Heart left ventricle (tissue), 16 donors: ENCODE data around the gene MS4A18. TPM values are rescaled to one million over a fixed set of nuclear protein-coding genes. Genes with fewer than 3 reads are reported as not detected.

ENCODE experiments used
- ATAC-seq, 4 donors: fragments of 200-7000 bp; cut with Tn5 transposase; one replicate each; pipeline ENCODE4 v1.9.1; 2020 to 2022; ENCODE audit warnings: moderate library complexity in 4 of 4, mild to moderate bottlenecking in 3 of 4, moderate number of reproducible peaks in 1 of 4
- DNase-seq, 5 donors: peaks; one replicate each; pipeline ENCODE4 v3.0.0-alpha.2; 2020
- H3K27ac ChIP-seq, 12 donors: fragments of 200-600 bp; sonication (generic) in 4 of 12; one replicate each; pipeline versions ENCODE4 v1.5.0 to v1.8.0; 2016 to 2022; ENCODE audit warnings: mild to moderate bottlenecking in 2 of 12
- H3K27me3 ChIP-seq, 9 donors: fragments of 200-600 bp; sonication (generic) in 2 of 9; one replicate each; pipeline versions ENCODE4 v1.5.1 to v1.8.0; 2016 to 2022; ENCODE audit warnings: mild to moderate bottlenecking in 3 of 9
- H3K36me3 ChIP-seq, 9 donors: fragments of 200-600 bp; sonication (generic) in 2 of 9; one replicate each; pipeline versions ENCODE4 v1.5.0 to v1.8.0; 2018 to 2022; ENCODE audit warnings: mild to moderate bottlenecking in 2 of 9
- H3K4me1 ChIP-seq, 12 donors: fragments of 200-600 bp; sonication (generic) in 4 of 12; one replicate each; pipeline versions ENCODE4 v1.5.0 to v1.8.0; 2016 to 2022; ENCODE audit warnings: mild to moderate bottlenecking in 3 of 12
- H3K4me3 ChIP-seq, 12 donors: fragments of 200-600 bp; sonication (generic) in 4 of 12; one replicate each; pipeline versions ENCODE4 v1.5.0 to v1.8.0; 2017 to 2022; ENCODE audit warnings: mild to moderate bottlenecking in 9 of 12, moderate library complexity in 4 of 12
- H3K9me3 ChIP-seq, 12 donors: fragments of 200-600 bp; sonication (generic) in 4 of 12; one replicate each; pipeline versions ENCODE4 v1.5.0 to v1.8.0; 2016 to 2022; ENCODE audit warnings: mild to moderate bottlenecking in 1 of 12
- POLR2A ChIP-seq, 2 donors: fragments of 450-650 bp; IDR thresholded peaks; one replicate each; pipeline ENCODE4 v1.6.1; 2017; ENCODE audit warnings: antibody characterized with exemption in 2 of 2, mild to moderate bottlenecking in 2 of 2, moderate library complexity in 2 of 2
- WGBS, 4 donors: extraction: QIAGEN DNeasy Blood & Tissue Kit in 2 of 4; methylation state at CpG; one replicate each; pipeline versions ENCODE4 v1.1.5 to v1.1.7; 2013 to 2018; 5-methylcytosine and 5-hydroxymethylcytosine counted together
- intact Hi-C, 10 donors: fragments of 100-400 bp; cut with DNase I; formaldehyde crosslinking; loops; one replicate each; pipeline versions ENCODE4 v1.11.1 to v1.14.2; 2022
- polyA plus RNA-seq, 2 donors: library from polyadenylated mRNA; stranded (reverse); fragments of 200-250 nt; gene quantifications; one replicate each; pipeline ENCODE4 v1.2.3, GENCODE V29; 2013
- total RNA-seq, 9 donors: library from RNA; depleted of rRNA in 2 of 9; stranded (reverse); fragments of >200 nt in 2 of 9; fragmentation: NEBNext Ultra II Directional in 3 of 9; extraction: Animal tissue kit (Norgen Biotek cat#: 25700) in 3 of 9; gene quantifications; one replicate each; pipeline versions ENCODE4 v1.1.0 to v1.2.4, GENCODE V29; 2016 to 2023
- TF ChIP-seq, protein P1 (sequence below), 12 donors: fragments of 200-600 bp; sonication (generic) in 4 of 12; IDR thresholded peaks; one replicate each; pipeline versions ENCODE4 v1.5.0 to v1.8.0; 2018 to 2022; ENCODE audit warnings: antibody characterized with exemption in 12 of 12, mild to moderate bottlenecking in 5 of 12
- donor health status: ischemic (EF 13 %, LVEDD 7.1; RV severe dilation, severe dysfunction).
- donor health status: healthy with polysubstance abuse.
- donor health status: DM: no; HTN: yes; CAD: no.
- donor health status: DM: no; HTN: no; CAD: no.
- donor health status: ischemic (EF 25% LVEDD 6.9; RV normal size, moderate dysfunction).
- donor health status: ischemic (EF 25% LVEDD 5.7; RV mildly dilated, moderate dysfunction).
- donor health status: healthy.
- donor health status: DM: yes; HTN: yes; CAD: no.
- donor health status: ischemic (EF 35%, LVEDD 5.7; RV mildly dilated, moderate dysfunction).
- donor health status: nonischemic (EF 11% LVEDD 7.7; RV severe dilation, severe dysfunction).
- donor health status: DM: yes; HTN: yes; CAD: no.
- donor health status: PGD.
- donor health status: ischemic (EF 29% LVEDD 5.4; RV normal size, mild dysfunction).
- donor health status: nonischemic (EF 23%, LVEDD 6.1; RV moderate dilation, normal function).

Gene MS4A18
- total and polyA plus RNA-seq, 11 donors: not detected

DNA sequence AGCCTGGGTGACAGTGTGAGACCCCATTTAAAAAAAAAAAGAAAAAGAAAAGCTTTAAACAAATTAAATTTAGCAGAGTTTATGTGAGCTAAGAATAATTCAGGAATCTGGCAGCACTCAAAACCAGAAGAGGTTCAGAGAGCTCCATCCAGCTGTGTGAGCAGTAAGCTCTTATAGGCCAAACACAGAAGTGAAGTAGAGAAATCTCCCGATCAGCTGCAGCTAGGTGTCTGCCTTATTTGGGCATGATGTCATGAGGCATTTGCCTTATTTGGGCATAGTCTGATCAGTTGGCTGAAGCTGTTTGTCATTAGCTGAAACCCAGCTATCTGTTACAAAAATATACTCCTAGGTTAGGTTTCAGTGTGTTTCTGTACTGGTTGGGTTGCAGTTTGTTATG lies 40.4 kb downstream of the MS4A18 start:
- ATAC-seq (no peak), DNase-seq (no peak)
- intact Hi-C loops: no loop called here
- Histone ChIP-seq H3K9me3 (no peaks in the 10 kb centered on the region), H3K27me3 (peaks cover 0 to 65% (median 4%) of the 10 kb centered on the region in 9 donors), H3K4me3 (no peak overlapping the region), H3K4me1 (peaks cover 0 to 6% (median 0%) of the 10 kb centered on the region in 12 donors), H3K27ac (no peak overlapping the region), H3K36me3 (no peaks in the 10 kb centered on the region)
- WGBS, 4 donors: 13 to 46% (median 35%) methylated on average over 1 of the region's 1 CpG
- TF ChIP-seq, protein P1, sequence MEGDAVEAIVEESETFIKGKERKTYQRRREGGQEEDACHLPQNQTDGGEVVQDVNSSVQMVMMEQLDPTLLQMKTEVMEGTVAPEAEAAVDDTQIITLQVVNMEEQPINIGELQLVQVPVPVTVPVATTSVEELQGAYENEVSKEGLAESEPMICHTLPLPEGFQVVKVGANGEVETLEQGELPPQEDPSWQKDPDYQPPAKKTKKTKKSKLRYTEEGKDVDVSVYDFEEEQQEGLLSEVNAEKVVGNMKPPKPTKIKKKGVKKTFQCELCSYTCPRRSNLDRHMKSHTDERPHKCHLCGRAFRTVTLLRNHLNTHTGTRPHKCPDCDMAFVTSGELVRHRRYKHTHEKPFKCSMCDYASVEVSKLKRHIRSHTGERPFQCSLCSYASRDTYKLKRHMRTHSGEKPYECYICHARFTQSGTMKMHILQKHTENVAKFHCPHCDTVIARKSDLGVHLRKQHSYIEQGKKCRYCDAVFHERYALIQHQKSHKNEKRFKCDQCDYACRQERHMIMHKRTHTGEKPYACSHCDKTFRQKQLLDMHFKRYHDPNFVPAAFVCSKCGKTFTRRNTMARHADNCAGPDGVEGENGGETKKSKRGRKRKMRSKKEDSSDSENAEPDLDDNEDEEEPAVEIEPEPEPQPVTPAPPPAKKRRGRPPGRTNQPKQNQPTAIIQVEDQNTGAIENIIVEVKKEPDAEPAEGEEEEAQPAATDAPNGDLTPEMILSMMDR (IDR thresholded peaks at IDR 0.05): no peak
- no peak for TF ChIP-seq POLR2A (IDR thresholded peaks at IDR 0.05)

DNA sequence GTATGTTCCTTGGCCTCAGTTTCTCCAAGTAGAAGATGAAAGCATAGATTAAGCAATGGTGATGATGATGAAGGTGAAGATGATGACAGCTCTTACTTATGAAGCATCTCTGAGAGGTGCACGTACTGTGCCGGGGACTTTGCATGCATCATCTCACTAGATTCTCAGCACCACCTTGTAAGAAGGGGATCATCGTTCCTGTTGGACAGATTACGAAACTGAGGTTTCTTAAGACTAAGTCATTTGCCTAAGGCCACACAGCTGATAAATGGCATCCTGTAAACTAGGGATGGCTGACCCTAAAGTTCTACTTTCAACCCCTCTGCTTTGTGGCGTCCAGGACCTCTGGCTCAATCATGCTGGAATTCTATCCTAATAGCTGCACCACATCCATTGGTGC lies 40.8 kb downstream of the MS4A18 start:
- Histone ChIP-seq H3K36me3 (no peaks in the 10 kb centered on the region), H3K27ac (no peak overlapping the region), H3K4me3 (no peak overlapping the region), H3K4me1 (peaks cover 0 to 6% (median 0%) of the 10 kb centered on the region in 12 donors), H3K9me3 (no peaks in the 10 kb centered on the region), H3K27me3 (peaks cover 0 to 69% (median 4%) of the 10 kb centered on the region in 9 donors)
- WGBS, 4 donors: 89 to 92% (median 90%) methylated on average over 5 of the region's 5 CpGs
- no peak for ATAC-seq
- TF ChIP-seq POLR2A (IDR thresholded peaks at IDR 0.05): no peak
- TF ChIP-seq, protein P1 (IDR thresholded peaks at IDR 0.05): no peak
- no peak for DNase-seq
- intact Hi-C loops: no loop called here

DNA sequence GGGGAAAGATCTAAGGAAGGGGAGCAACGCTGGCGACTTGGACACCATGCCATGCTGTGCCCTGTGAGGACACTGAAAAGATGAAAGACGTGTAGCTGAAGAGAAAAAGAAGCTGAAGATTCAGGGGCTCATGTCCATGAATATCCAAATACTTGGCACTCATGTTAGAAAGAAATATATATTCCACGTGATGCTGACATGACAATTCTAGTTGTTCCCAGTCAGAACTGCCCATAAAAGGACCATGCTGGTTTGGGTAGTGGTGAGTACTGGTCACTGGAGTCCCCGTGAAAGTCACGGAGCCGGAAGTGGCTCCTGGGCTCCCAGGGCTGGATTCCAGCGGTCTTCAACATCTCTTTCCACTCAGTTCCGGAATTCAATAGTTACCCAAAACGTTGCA lies 42.0 kb downstream of the MS4A18 start:
- Histone ChIP-seq H3K9me3 (no peaks in the 10 kb centered on the region), H3K4me3 (no peak overlapping the region), H3K4me1 (peaks cover 0 to 6% (median 0%) of the 10 kb centered on the region in 12 donors), H3K36me3 (no peaks in the 10 kb centered on the region), H3K27ac (no peak overlapping the region), H3K27me3 (peaks cover 0 to 72% (median 4%) of the 10 kb centered on the region in 9 donors)
- intact Hi-C loops: no loop called here
- WGBS, 4 donors: 79 to 85% (median 80%) methylated on average over 10 of the region's 10 CpGs
- TF ChIP-seq, protein P1 (IDR thresholded peaks at IDR 0.05): no peak
- no peak for TF ChIP-seq POLR2A (IDR thresholded peaks at IDR 0.05)
- DNase-seq (no peak), ATAC-seq (no peak)

DNA sequence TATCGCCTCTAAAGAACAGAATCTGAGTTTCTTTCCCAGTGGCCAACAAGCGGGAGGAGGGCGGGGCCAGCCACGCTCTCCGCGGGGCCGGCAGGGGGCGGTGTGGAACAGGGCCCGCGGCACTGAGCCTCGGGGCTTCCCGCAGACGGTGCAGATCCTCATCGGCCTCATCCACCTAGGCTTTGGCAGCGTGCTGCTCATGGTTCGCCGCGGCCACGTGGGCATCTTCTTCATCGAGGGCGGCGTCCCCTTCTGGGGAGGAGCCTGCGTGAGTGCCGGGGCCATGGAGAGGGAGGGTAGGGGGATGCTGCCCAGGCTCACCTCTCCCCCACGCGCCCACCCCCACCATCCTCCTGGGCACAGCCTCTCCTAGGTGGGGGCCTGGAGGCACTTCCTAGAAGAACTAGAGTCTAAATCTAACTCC lies 42.9 kb downstream of the MS4A18 start:
- H3K4me1 ChIP-seq: no peaks in the 10 kb centered on the region
- H3K4me3 ChIP-seq: no peak overlapping the region
- no peak overlapping the region for H3K27ac ChIP-seq
- H3K27me3 ChIP-seq: peaks cover 0 to 77% (median 4%) of the 10 kb centered on the region in 9 donors
- H3K9me3 ChIP-seq: no peaks in the 10 kb centered on the region
- ATAC-seq (peak in 2 of 4 donors; percentile 33 to 38), DNase-seq (no peak)
- WGBS, 4 donors: 23 to 31% (median 30%) methylated on average over 18 to 26 of the region's 26 CpGs
- TF ChIP-seq, protein P1 (IDR thresholded peaks at IDR 0.05): peak in 10 of 12 donors; percentile 14 to 48 (median 28)
- TF ChIP-seq POLR2A (IDR thresholded peaks at IDR 0.05): no peak
- intact Hi-C loops: no loop called here
- no peaks in the 10 kb centered on the region for H3K36me3 ChIP-seq
